AG09309 (cell line): ENCODE results near the gene PAXX.

Experiments used
- DNase-seq: peaks from one replicate; pipeline ENCODE4 v3.0.0-alpha.2; 2010; ENCODE audit warnings: low read depth
- H3K4me3 ChIP-seq: 2 replicates; pipeline ENCODE4 v1.5.1; 2011; ENCODE audit warnings: mild to moderate bottlenecking, low read depth, low read length, moderate library complexity; ENCODE audit not compliant: control insufficient read depth
- TF ChIP-seq, protein P1 (sequence below): IDR thresholded peaks from 2 replicates; pipeline ENCODE4 v1.5.1; 2011; ENCODE audit warnings: mild to moderate bottlenecking, low read depth, low read length, inconsistent platforms; ENCODE audit not compliant: insufficient read depth, control insufficient read depth; ENCODE audit errors: missing control alignments

Gene PAXX

DNA sequence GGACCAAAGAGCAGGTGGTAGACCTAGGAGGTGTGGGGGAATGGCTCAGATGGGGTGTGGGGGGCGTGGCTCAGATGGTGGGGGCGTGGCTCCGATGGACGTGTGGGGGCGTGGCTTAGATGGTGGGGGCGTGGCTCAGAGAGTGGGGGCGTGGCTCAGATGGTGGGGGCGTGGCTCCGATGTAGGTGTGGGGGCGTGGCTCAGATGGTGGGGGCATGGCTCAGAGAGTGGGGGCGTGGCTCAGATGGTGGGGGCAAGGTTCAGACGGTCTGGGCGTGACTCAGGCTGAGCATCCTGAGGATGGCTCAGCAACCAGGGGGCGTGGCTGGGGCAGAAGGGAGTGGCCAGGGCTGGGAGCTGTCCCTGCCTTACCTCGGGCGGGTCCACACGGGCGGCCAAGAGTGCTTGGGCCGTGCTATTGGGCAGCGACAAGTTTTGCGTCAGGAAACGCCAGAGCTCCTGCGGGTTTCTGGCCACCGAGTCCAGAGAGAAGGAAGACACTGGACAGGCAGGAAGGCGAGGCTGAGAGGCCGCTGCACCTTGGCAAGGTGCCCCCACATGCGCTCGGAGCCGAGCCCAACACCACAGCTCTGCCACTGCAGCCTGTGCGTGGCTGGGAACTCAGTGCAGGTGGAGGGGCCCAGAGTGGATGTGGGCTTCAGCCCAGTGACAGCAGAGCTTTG lies 29.9 kb downstream of the PAXX start:
- H3K4me3 ChIP-seq, result no peak overlapping the region
- TF ChIP-seq, protein P1, sequence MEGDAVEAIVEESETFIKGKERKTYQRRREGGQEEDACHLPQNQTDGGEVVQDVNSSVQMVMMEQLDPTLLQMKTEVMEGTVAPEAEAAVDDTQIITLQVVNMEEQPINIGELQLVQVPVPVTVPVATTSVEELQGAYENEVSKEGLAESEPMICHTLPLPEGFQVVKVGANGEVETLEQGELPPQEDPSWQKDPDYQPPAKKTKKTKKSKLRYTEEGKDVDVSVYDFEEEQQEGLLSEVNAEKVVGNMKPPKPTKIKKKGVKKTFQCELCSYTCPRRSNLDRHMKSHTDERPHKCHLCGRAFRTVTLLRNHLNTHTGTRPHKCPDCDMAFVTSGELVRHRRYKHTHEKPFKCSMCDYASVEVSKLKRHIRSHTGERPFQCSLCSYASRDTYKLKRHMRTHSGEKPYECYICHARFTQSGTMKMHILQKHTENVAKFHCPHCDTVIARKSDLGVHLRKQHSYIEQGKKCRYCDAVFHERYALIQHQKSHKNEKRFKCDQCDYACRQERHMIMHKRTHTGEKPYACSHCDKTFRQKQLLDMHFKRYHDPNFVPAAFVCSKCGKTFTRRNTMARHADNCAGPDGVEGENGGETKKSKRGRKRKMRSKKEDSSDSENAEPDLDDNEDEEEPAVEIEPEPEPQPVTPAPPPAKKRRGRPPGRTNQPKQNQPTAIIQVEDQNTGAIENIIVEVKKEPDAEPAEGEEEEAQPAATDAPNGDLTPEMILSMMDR, result no peak
- no peak for DNase-seq

- TF ChIP-seq, protein P1, result no peak
- no peak overlapping the region for H3K4me3 ChIP-seq
- no peak for DNase-seq
Observed at GRCh38 chr9:137022662-137023008, 30.4 kb downstream of the PAXX start.

- H3K4me3 ChIP-seq, result no peak overlapping the region
- no peak for DNase-seq
- TF ChIP-seq, protein P1, result no peak
Observed at GRCh38 chr9:137023157-137023556, 30.9 kb downstream of the PAXX start.

DNA sequence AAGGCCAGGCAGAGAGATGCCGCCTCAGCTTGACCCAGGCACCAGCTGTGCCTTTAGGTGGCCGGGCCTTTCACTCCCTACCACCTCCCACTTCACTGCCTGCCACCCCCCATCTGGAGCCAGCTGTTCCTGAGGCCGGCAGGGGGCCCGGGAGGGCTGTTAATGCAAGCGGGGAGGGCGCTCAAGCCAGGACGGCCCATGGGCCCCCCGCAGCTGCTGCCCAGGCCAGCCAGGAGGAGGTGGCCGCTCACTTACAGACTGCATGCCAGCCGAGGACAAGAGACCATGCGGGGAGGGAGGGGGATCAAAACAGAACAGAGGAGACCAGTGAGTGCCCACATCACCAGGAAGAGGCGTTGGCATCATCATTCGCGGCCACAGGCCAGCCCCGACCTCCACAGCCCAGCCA lies 31.4 kb downstream of the PAXX start:
- H3K4me3 ChIP-seq, result no peak overlapping the region
- DNase-seq, result no peak
- TF ChIP-seq, protein P1, result no peak

GRCh38 chr9:137025517-137025966 lies 33.3 kb downstream of the PAXX start:
- H3K4me3 ChIP-seq, result no peak overlapping the region
- no peak for DNase-seq
- TF ChIP-seq, protein P1, result no peak

DNA sequence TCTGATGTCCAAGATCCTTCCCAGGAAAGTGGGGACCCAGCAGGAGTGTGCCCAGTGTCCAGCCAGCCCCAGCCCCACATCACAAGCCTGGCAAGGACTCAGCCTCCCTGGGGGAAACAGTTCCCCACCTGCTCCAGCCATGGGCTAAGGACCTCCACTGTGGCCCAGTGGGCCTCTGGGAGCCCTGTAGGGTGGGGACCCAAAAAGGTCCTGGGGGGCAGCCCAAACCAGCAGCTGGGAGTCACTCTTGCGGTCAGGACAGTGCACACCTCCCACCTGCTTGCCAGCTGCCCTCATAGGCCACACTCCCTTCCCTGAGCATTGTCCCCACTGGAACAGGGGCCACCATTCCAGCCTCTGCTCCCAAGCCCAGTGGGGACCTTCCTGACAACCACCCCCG lies 34.2 kb downstream of the PAXX start:
- H3K4me3 ChIP-seq, result no peak overlapping the region
- no peak for DNase-seq
- TF ChIP-seq, protein P1, result no peak
